Keratinocyte (primary cell): Measurements from ENCODE around the gene PGM1. TPM values are rescaled to one million over a fixed set of nuclear protein-coding genes. Genes with fewer than 3 reads are reported as not detected.

Experiments used
- DNase-seq: peaks from one replicate; pipeline ENCODE4 v3.0.0-alpha.2; 2011; ENCODE audit warnings: low read depth, missing footprints, low spot score
- FAIRE-seq: peaks from 2 replicates; lab custom pipeline; 2011; peaks lifted over from hg19 to GRCh38; lab: Jason Lieb, UNC
- H2AFZ ChIP-seq: 2 replicates; pipeline ENCODE4 v1.6.0; 2012; ENCODE audit warnings: low read length, control low read depth, inconsistent platforms; ENCODE audit not compliant: control insufficient read depth
- H3K27ac ChIP-seq: 2 replicates; pipeline ENCODE4 v1.5.1; 2011; ENCODE audit warnings: low read length; ENCODE audit not compliant: control insufficient read depth, insufficient read depth
- H3K27me3 ChIP-seq: 3 replicates; pipeline ENCODE4 v1.6.0; 2011; ENCODE audit warnings: low read length; ENCODE audit not compliant: control insufficient read depth, insufficient read depth; ENCODE audit errors: extremely low read depth
- H3K36me3 ChIP-seq, 2 experiments: 2 replicates in 1 of 2; 3 replicates in 1 of 2; pipeline ENCODE4 v1.5.1; 2011; ENCODE audit warnings: low read length in 2 of 2, mild to moderate bottlenecking in 1 of 2; ENCODE audit not compliant: control insufficient read depth in 2 of 2, insufficient read depth in 2 of 2; ENCODE audit errors: extremely low read depth in 1 of 2
- H3K4me1 ChIP-seq: 3 replicates; pipeline ENCODE4 v1.5.1; 2011; ENCODE audit warnings: low read length; ENCODE audit not compliant: control insufficient read depth, insufficient read depth; ENCODE audit errors: extremely low read depth
- H3K4me2 ChIP-seq: 3 replicates; pipeline ENCODE4 v1.6.0; 2011; ENCODE audit warnings: low read depth, low read length; ENCODE audit not compliant: control insufficient read depth, insufficient read depth; ENCODE audit errors: extremely low read depth
- H3K4me3 ChIP-seq, 3 experiments: fragments of 200-600 bp in 1 of 3; sonication (generic) in 1 of 3; 2 replicates in 2 of 3; 3 replicates in 1 of 3; pipeline ENCODE4 v1.5.1; 2011 to 2016; ENCODE audit warnings: low read length in 3 of 3, mild to moderate bottlenecking in 3 of 3, control low read depth in 2 of 3, inconsistent platforms in 1 of 3, low read depth in 1 of 3, mixed read lengths in 1 of 3, mixed run types in 1 of 3, moderate library complexity in 1 of 3; ENCODE audit not compliant: control insufficient read depth in 2 of 3, insufficient read depth in 2 of 3; ENCODE audit errors: extremely low read depth in 1 of 3
- H3K79me2 ChIP-seq: 2 replicates; pipeline ENCODE4 v1.6.0; 2012; ENCODE audit warnings: low read length; ENCODE audit not compliant: control insufficient read depth, insufficient read depth
- H3K9ac ChIP-seq: 3 replicates; pipeline ENCODE4 v1.6.0; 2011; ENCODE audit warnings: low read length; ENCODE audit not compliant: control insufficient read depth, insufficient read depth; ENCODE audit errors: extremely low read depth
- H3K9me1 ChIP-seq: 3 replicates; pipeline ENCODE4 v1.6.0; 2011; ENCODE audit warnings: low read length; ENCODE audit not compliant: control insufficient read depth, insufficient read depth; ENCODE audit errors: extremely low read depth
- H3K9me3 ChIP-seq: 2 replicates; pipeline ENCODE4 v1.5.1; 2012; ENCODE audit warnings: low read depth, low read length; ENCODE audit not compliant: control insufficient read depth
- H4K20me1 ChIP-seq: 3 replicates; pipeline ENCODE4 v1.6.0; 2011; ENCODE audit warnings: low read length; ENCODE audit not compliant: control insufficient read depth, insufficient read depth; ENCODE audit errors: extremely low read depth
- EZH2 ChIP-seq: IDR thresholded peaks from one replicate; pipeline ENCODE4 v1.6.1; 2012; ENCODE audit warnings: inconsistent platforms, mild to moderate bottlenecking, low read length, moderate library complexity
- dilution Hi-C: fragments of 300-500 bp; cut with MboI; formaldehyde crosslinking; loops from one replicate; pipeline ENCODE4 v1.7.0; 2020; ENCODE audit warnings: low sequenced_read_pairs; ENCODE audit not compliant: extremely low pct_ligation_motif_present
- polyA plus RNA-seq, 5 experiments: library from polyadenylated mRNA; depleted of rRNA in 3 of 5; stranded (reverse) in 3 of 5; stranded (forward) in 1 of 5; unstranded in 1 of 5; fragments of >200 nt; gene quantifications; 1 replicate in 1 of 5; 2 replicates in 3 of 5; 3 replicates in 1 of 5; pipeline versions ENCODE4 v1.2.1 to v1.2.3, GENCODE V29; 2011 to 2012; ENCODE audit warnings: missing spikeins in 2 of 5, low read depth in 1 of 5, low replicate concordance in 1 of 5
- TF ChIP-seq, protein P1 (sequence below), 3 experiments: IDR thresholded peaks in 1 of 3; conservative IDR thresholded peaks in 1 of 3; optimal IDR thresholded peaks in 1 of 3; 2 replicates in 2 of 3; 3 replicates in 1 of 3; pipeline versions ENCODE3 to v1.5.1; 2011; ENCODE audit warnings: low read length in 3 of 3, mild to moderate bottlenecking in 3 of 3, moderate library complexity in 2 of 3, control low read depth in 1 of 3, inconsistent platforms in 1 of 3; ENCODE audit not compliant: insufficient read depth in 2 of 3; ENCODE audit errors: extremely low read depth in 1 of 3

The PGM1 gene
- polyA plus RNA-seq, 1 donor (not counting 4 experiments of a cell fraction or from before 2014, with no cell fraction given), result 38.9 TPM

DNA sequence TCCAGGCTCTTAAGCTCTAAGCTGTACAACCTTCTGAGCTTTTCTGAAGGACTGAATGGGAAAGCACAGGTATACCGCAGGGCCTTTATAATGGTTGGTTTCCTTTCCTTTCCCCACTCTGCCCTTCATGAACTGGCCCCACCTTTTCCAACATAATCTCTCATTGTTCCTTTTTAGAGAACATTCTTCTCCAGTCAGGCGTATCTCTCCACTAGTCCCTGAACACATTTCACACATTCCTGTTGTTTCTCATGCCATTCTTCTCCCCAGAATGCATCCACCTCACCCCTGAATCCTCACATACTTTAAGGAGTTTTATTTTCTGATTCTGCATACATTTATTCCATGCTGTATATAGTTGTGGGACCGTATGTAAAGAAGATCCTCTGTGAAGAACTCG, 41.3 kb downstream of the PGM1 start:
- no peak overlapping the region for H3K27ac ChIP-seq
- dilution Hi-C loops, result no loop called here
- FAIRE-seq, result no peak
- no peaks in the 10 kb centered on the region for H3K79me2 ChIP-seq
- peaks cover 11% of the 10 kb centered on the region for H3K4me1 ChIP-seq
- no peak for DNase-seq
- H3K36me3 ChIP-seq, result peaks cover 13 to 21% of the 10 kb centered on the region in 2 experiments
- TF ChIP-seq EZH2, result no peak
- TF ChIP-seq, protein P1, sequence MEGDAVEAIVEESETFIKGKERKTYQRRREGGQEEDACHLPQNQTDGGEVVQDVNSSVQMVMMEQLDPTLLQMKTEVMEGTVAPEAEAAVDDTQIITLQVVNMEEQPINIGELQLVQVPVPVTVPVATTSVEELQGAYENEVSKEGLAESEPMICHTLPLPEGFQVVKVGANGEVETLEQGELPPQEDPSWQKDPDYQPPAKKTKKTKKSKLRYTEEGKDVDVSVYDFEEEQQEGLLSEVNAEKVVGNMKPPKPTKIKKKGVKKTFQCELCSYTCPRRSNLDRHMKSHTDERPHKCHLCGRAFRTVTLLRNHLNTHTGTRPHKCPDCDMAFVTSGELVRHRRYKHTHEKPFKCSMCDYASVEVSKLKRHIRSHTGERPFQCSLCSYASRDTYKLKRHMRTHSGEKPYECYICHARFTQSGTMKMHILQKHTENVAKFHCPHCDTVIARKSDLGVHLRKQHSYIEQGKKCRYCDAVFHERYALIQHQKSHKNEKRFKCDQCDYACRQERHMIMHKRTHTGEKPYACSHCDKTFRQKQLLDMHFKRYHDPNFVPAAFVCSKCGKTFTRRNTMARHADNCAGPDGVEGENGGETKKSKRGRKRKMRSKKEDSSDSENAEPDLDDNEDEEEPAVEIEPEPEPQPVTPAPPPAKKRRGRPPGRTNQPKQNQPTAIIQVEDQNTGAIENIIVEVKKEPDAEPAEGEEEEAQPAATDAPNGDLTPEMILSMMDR (optimal IDR thresholded peaks at IDR 0.05 in 1 of 3, IDR thresholded peaks at IDR 0.05 in 1 of 3, conservative IDR thresholded peaks at IDR 0.05 in 1 of 3; ENCODE audit: extremely low read depth in 1 of 3, insufficient read depth in 2 of 3, low read length in 3 of 3), result no peak
- H3K27me3 ChIP-seq, result no peaks in the 10 kb centered on the region
- no peaks in the 10 kb centered on the region for H3K9me3 ChIP-seq
- H4K20me1 ChIP-seq, result no peaks in the 10 kb centered on the region
- H3K4me2 ChIP-seq, result no peak overlapping the region
- no peak overlapping the region for H2AFZ ChIP-seq
- H3K9me1 ChIP-seq, result no peaks in the 10 kb centered on the region
- no peak overlapping the region for H3K4me3 ChIP-seq
- H3K9ac ChIP-seq, result no peak overlapping the region

DNA sequence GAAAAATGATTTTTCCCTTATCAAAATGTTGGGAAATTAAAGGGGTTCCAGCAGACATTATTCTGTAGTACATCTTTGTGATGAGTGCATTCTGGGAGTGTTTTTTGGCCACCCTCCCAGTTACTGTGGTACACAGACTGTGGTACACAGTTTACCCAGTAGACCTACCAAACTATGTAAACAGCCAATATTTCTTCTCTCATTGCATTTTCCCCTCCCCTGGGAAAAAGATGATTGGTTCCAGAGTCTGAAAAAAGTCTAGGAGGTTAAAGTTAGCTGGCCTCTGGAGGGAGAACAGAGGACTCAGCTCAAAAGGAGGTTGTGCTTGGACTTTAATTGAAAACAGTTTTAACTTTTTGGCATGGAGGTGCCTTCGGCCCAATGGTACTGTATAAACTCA, 42.5 kb downstream of the PGM1 start:
- Histone ChIP-seq H3K27me3 (no peaks in the 10 kb centered on the region), H2AFZ (no peak overlapping the region), H3K36me3 (peaks cover 17 to 19% of the 10 kb centered on the region in 2 experiments), H3K9ac (no peak overlapping the region), H3K27ac (no peak overlapping the region), H3K79me2 (no peaks in the 10 kb centered on the region), H3K4me1 (no peaks in the 10 kb centered on the region), H4K20me1 (no peaks in the 10 kb centered on the region), H3K4me3 (no peak overlapping the region), H3K9me1 (no peaks in the 10 kb centered on the region), H3K4me2 (no peak overlapping the region), H3K9me3 (no peaks in the 10 kb centered on the region)
- dilution Hi-C loops, result no loop called here
- TF ChIP-seq, protein P1 (optimal IDR thresholded peaks at IDR 0.05 in 1 of 3, IDR thresholded peaks at IDR 0.05 in 1 of 3, conservative IDR thresholded peaks at IDR 0.05 in 1 of 3; ENCODE audit: extremely low read depth in 1 of 3, insufficient read depth in 2 of 3, low read length in 3 of 3), result no peak
- TF ChIP-seq EZH2, result no peak
- no peak for DNase-seq
- FAIRE-seq, result no peak
